NCI-H345 treated with DMSO at 0.1 percent for 48 hours (cell line): ENCODE results near the gene FGB.
A peak's percentile ranks its signal among the peaks of the same experiment; 100 is the strongest.

Experiments used
- DNase-seq: peaks from one replicate; lab custom pipeline; 2025; ENCODE audit not compliant: unreplicated experiment; lab: John Stamatoyannopoulos, UW

The FGB gene

DNA sequence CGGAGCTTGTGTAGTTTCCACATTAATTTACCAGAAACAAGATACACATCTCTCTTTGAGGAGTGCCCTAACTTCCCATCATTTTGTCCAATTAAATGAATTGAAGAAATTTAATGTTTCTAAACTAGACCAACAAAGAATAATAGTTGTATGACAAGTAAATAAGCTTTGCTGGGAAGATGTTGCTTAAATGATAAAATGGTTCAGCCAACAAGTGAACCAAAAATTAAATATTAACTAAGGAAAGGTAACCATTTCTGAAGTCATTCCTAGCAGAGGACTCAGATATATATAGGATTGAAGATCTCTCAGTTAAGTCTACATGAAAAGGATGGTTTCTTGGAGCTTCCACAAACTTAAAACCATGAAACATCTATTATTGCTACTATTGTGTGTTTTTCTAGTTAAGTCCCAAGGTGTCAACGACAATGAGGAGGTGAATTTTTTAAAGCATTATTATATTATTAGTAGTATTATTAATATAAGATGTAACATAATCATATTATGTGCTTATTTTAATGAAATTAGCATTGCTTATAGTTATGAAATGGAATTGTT lies at the start of gene FGB:
Gene FGB, plus strand, starts transcription at position 315 of the 558 bp plus-strand sequence. Its CDS starts 8 bp downstream, at position 323.
- no peak for DNase-seq

DNA sequence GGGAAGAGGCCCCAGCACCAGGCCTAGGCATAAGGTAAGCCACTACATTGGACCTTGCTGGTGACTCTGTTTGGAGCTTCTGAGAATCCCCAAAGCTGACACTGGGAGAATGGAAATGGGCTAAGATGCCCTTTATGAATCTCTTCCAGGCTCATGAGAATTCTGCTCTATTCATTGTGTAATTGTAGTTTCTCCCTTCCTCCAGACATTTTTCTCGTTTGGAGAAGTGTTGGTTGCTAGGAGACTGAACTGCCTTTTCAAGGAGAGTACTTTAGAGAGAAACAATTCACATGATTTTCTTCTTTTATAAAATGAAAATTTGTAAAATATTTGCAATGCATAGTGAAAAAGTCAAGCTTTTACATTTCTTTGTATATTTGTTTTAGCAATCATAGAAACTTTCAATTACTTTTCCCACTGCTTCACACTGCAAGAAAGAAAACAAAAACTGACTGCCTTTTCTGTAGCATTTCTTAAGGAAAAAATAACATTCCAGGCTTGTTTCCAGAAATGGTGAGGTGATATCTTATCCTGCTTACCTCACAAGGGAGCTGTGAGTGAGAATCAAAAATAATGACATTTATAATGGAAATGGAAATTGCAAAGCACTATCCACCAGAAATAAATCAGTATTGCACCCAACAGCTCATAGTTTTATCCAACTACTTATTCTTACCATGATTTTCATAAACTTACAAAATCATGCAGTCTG lies 46.3 kb upstream of the FGB start:
- no peak for DNase-seq

DNA sequence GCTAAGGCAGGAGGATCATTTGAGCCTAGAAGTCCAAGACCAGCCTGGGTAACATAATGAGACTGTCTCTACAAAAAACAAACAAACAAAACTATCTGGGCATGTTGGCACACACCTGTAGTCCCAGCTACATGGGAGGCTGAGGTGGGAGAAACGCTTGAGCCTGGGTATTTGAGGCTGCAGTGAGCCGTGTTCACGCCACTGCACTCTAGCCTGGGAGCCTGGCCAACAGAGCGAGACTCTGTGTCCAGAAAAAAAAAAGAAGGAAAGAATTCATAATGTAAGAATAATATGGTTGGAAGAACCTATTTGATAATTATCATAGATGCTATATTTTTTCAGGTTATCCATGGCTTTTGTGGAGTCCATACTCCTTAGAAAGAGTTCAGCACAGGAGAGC lies 45.2 kb upstream of the FGB start:
- DNase-seq = no peak

DNA sequence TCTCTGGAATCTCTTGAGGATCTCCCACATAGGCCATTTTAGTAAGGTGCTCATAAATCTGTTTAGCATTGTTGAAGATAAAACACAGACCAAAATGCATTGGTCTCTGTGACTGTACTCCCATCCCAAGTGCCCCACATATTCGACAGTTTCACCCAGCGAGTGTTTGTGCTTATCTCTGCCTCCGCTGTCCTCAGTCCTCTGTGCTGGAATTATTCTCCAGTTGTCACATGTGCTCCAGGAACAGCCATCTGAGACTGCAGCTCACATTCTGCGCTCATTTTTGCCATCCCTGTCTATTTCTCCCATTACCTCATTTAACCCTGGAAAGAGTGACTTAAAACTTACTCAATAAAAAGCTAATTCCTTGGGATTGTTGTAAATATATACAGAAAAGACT lies 43.6 kb upstream of the FGB start:
- no peak for DNase-seq

DNA sequence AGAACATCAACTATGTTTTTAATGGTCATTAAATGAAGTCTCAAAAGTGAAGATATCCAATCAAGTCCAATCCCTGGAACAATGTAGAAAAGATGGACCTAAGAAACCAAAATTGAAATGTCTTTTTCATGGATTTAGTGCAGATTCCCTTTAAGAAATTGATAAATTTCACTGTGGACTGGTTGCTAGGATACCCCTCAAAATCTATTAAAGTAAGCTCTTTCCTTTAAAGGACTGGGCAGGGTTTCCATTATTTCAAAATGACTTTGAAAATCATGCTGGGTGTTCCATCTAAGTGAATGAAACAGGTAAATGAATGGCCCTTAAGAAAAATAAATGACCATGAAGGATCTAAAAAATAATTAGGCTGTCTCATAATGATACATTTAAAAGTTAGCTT lies 41.2 kb upstream of the FGB start:
- DNase-seq = no peak

DNA sequence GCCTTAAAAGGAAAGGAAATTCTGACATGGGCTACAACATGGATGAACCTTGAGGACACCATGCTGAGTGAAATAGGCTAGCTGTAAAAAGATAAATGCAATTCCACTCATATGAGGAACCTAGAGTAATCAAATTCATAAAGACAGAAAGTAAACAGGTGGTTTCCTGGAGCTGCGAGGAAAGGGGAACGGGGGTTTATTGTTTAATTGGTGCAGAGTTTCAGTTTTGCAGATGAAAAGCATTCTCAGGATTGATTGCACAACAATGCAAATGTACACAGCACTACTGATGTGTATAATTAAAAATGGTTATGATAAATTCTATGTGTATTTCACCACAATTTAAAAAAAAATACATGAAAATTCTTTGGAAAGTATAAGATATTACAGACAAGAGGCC lies 36.7 kb upstream of the FGB start:
- no peak for DNase-seq

DNA sequence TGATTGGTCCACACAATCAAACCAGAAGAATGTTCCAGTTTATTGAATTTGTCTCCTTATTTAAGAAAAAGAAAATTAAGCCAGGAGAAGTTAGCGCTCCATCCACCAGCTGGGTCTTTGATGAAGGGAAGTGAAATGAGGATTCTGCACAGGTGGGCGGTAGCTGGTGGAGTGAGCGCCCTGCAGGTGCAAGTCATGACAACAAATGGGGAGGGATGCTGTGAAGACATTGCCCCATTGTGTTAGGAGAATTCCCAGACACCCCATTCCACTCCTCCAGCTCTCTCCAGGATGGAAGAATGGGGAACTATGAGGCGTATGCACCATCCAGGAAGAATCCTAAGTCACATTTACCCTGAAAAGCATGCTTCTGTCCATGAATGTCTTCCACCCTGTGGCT lies 35.5 kb upstream of the FGB start:
- DNase-seq = no peak

DNA sequence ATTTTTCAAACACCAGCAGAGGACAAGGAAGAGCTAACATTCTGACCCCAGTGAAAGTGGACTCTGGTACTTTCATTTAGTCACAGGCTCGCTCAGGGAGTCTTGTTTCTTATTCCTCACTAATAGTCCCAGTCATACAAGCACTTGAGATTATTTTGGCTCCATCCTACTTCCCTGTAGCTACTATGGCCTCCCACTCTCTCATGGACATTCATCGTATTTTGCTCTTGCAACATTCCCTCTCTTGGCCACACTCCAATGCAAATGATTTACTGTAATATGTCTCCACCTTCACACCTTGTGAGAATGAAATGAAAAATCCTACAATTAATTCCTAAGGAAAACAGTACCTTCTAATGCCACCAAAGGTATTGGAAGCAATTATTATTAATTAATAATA lies 33.9 kb upstream of the FGB start:
- DNase-seq = no peak

DNA sequence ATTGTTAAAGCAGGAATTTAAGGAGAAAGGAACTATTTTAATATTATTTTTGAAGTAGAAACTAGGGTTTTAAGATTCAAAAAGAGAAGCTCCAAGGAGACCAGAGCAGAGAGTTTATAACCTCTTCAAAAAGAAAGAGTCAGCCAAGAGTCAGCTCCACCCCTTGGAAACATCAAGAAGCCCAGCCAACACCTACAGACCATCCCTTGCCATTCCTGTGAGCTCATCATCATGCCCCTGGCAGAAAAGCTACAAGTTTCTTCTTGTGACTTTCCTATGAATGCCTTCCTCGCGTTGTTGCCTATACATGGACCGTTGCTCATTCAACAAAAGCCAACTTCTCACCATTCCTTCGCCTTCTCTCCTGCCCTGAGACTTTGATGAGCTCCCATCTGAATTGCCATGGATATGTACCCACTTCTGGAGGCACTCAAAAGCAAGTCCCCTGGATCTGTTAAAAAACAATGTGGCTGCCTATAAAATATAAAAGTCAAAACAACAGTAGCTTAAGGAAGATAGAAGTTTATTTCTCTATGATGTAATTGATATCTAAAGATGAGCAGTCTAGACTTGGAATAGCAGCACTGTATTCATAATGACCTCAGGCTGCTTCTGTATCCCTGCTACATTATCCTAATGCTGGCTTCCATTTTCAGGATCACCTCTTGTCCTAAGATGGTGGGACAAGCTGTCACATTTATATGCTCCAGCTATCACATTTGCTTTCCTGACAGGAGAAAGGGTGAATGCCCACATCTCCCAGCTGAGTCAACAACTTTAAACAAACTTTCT lies 32.9 kb upstream of the FGB start:
- DNase-seq = no peak

DNA sequence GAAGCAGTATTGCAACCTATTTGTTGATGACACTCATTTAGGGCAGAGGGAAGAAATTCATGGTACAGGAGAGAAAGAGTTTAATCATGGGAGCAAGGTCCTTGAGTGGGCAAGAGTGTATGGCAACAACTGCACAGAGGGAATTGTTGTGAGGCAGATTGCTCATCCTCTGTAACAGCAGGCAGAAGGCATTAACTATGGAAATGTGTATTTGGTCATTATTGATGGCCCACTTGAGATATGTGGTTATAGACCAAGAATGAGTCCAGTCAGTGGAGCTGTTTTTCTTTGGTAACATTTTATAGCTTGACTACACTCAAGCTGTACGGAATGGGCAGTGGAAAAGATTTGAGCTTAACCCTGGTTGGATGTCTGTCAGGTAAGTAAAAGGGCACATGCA lies 28.5 kb upstream of the FGB start:
- no peak for DNase-seq

DNA sequence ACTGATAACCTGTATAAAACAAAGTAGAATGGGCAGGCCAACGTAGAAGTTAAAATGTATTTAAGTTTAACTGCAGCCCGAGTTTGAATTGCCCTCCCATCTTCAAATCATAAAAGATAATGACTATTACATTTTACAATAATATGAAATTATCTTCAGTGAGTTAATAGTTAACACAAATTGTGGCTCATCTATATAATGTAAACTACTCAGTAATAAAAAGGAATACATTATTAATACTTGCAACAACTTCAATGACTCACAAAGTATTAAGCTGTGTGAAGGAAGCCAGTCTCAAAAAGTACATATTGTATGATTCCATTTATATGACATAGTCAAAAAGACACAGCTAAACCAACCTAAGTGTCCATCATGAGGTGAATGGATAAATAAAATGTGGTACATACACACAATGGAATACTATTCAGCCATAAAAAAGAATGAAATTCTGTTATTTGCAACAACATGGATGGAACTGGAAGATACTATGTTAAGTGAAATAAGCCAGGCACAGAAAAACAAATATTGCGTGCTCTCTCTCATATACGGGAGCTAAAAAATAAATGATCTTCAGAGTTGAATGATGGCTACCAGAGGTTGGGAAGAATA lies 20.4 kb upstream of the FGB start:
- DNase-seq = no peak

DNA sequence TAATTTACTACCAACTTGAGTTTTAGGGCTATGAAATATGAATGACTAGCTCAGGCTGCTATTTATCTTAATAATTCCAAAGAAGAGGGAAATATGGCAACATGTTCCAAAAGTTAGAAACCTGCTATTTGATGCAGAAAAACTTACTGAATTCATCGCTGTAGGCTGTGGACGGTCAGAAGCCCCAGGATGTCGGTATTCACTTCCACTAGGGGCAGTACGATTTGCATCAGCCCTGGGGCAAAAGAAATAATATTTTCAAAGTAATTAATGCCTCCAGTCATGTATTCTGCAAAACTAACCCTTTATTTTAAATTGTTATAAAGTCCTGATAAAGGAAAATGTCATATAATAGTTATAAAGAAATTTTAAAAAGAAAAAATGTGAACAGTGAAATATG lies 17.1 kb upstream of the FGB start:
- DNase-seq = no peak

DNA sequence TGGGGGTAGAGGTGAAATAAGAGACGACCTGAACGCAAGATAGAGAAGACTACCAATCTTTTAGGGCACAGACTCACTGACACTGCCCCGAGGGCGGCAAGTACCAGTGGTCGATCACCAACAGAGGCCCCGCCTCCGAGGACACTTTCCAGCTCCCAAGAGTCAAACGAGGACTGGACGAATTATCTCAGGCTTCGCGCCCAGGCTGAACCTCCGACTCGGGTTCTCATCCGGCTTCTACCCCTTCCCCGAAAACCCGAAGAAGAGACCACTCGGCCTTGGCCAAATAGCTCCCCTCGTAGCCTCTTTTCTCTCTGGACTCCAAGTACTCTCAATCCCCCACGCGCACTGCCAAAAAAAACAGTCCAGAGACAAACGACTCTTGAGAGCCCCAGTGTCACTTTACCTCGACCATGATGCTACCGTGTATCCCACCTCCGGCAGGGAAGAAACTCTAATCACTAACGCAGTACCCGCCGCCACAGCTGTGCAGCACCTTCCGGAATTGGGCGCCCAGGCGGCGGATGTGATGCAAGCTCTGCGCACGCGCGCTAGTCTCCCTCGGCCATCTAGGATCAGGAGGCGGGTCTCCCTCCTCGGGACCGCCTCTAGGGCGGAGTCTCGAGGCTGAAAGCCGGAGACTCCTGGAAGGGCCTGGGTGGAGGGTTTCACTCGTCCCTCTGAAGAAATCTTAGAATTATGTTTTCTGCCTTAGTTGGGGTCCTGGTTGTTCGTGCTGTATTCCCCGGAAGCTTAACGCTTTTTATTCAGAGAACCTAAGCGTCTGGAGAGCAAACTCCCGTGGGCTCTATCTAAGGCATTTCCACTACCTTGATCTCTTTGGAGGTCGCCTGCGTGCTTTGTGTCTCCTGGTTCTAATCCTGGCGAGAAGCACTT lies 12.7 kb upstream of the FGB start, which contains the start of gene PLRG1:
Gene PLRG1, minus strand, starts transcription at position 507 of the 897 bp plus-strand sequence. Its CDS starts 92 bp downstream, at position 415.
- DNase-seq = peak; percentile 79

DNA sequence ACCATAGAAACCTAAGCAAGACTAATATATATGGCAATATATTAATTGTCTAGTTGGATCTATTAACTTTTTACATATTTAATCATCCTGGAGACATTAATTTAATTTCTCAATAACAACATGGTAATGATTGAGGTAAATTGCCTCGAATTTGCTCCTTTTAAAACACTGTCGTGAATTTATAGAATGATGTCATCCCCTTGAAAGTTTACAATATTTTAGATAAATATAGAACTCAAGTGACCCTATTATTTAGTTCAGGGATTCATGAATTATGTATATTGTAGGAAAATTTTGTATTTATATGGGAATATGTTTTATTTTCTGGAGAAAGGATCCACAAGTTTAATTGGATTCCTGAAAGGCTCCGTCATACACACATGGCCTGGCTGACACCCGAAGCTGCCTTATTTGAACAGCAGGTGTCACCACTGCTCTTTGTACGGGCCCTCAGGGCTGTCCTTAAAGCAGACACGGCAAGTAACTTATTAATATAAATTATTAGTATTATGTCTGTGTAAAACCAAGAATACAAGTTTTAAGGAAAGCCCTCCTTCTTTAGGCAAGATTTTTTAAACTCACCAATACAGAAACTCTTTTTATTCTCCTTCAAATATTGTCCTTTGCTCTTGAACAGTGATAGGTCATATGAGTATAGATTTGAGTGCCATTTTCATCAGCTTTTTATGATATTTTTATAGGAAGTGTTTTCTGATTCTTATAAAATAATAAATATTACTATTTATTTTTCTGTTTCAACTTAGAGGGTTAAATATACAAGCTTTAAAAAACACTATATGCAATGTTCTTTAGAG lies 10.7 kb upstream of the FGB start:
- peak; percentile 21 for DNase-seq

DNA sequence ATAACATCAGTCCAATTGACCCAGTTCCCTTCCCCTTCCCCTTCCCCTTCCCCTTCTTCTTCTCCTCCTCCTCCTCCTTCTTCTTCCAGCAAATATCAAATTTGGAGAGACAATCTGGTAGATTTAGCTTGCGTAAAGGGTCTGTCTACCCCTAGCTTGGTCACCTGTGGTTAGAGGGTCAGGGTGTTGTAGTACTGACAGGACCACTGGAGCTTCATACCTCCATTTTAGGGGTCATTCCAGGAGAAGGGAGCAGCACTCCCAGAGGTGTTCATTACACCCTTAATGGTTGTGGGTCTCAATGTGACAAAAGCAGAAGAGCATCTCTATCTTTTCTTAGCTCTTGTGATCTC lies 3.7 kb upstream of the FGB start:
- DNase-seq = no peak

DNA sequence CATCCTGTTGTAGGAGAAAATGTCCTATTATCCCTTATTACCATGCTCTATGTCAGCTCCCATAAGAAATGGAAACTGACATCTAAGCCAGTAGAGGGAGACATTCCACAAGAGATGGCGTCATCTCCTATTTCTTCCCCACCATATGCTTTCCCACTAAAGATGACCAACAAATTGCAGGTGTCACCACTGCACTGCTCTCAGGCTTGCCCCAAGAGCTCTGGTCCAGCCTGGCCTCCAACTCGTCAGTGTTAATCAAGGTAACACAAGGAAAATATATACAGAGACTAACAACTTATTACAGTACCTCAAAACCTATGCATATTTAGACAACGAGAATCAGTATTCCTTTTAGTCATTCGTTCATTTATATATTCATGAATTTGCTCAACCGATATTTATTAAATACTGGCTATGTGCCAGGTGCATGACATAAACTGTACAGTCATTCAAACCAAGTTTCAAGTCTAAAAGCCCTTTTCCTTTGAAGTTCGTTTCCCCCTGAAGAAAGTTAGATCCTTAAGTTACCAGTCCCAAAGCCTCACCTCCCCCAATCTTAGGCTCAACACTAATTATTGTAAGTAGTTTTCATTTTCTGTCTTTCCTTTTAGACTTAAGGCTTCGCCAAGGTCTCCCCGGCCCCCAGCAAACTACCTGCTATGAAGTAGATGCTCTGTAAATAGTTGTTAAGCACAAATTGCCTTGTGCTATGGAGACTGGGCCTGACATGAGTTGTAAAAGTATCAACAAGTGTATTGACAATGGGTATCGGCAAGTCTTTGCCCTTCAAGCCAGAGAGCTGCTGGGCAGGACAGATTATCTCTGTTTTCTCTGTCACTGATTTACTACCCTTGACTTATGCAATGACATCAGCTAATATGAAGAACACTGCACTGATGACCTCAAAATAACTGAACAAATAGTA lies 3.1 kb upstream of the FGB start:
- DNase-seq = no peak

DNA sequence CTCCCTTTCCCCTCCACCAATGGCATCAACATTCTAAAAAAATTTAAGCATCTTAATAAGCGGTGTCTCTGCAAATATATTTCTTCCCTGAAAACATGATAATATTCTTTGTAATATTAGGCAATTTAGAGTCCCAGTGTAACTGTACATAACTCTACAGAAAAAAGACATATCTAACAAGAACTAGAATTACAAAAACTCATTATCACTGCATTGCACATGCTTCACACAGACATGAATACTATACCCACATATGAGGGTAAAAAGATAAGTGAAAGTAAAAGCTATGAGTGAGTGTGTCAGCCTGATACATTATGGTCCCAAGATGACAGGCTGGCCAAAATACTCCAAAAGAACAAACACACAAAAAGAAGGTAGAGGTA lies 2.4 kb upstream of the FGB start:
- no peak for DNase-seq

DNA sequence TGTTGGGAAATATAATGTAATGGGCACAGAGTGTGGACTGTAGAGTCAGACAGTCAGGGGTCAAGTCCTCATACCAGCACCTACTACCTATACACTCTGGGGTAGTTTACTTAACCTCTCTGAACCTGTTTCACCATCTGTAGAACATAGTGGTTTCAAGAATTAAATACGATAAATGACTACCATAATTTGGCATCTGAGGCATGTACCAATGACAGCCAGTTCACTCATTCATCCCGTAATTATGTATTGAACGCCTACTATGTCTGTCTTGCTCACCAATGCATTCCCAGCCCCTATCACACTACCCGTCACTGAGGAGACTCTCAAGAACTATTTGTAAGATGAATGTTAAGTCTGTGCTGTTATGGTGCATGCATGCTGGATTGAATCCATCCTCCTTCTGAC lies 2.0 kb upstream of the FGB start:
- DNase-seq = no peak

DNA sequence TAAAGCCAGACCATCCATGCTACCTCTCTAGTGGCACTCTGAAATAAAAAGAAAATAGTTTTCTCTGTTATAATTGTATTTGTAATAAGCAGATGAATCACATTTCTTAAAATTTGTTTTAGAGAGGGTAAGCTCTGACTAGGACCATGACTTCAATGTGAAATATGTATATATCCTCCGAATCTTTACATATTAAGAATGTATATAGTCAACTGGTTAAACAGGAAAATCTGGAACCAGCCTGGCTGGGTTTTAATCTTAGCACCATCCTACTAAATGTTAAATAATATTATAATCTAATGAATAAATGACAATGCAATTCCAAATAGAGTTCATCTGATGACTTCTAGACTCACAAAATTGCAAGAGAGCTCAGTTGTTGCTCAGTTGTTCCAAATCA lies 1.5 kb downstream of the FGB start:
- DNase-seq = no peak
